GM12878 (cell line): ENCODE results near the gene ANKRD65. TPM values are rescaled to one million over a fixed set of nuclear protein-coding genes. Genes with fewer than 3 reads are reported as not detected.

ENCODE experiments used
- ATAC-seq: fragments of 200-7000 bp; cut with Tn5 transposase; 3 replicates; pipeline ENCODE4 v1.9.1; 2020; ENCODE audit warnings: mild to moderate bottlenecking, moderate library complexity
- BruUV-seq: library from RNA; stranded (reverse); fragments of 400-500 nt; replicated peaks from 2 replicates; lab custom pipeline; 2021; lab: Mats Ljungman, UMichigan
- CTCF ChIA-PET: fragments of 300-600 bp; sonication (Branson Sonifier 250); formaldehyde crosslinking; extraction: SDS; loops from one replicate; lab custom pipeline; 2021; ENCODE audit warnings: inconsistent platforms; lab: Yijun Ruan, JAX
- POLR2A ChIA-PET: fragments of 350-600 bp; formaldehyde crosslinking; extraction: SDS; loops from one replicate; lab custom pipeline; 2021; ENCODE audit warnings: inconsistent platforms; lab: Charles Lee
- RAD21 ChIA-PET: fragments of 300-600 bp; sonication (Branson Sonifier 250); formaldehyde crosslinking; loops from one replicate; lab custom pipeline; 2023; ENCODE audit warnings: antibody characterized with exemption; ENCODE audit not compliant: unreplicated experiment; lab: Charles Lee
- SMC1A ChIA-PET: fragments of 300-600 bp; sonication (Branson Sonifier 250); formaldehyde crosslinking; loops from one replicate; lab custom pipeline; 2023; ENCODE audit not compliant: unreplicated experiment, uncharacterized antibody; lab: Charles Lee
- DNase-seq: peaks from one replicate; pipeline ENCODE4 v3.0.0-alpha.2; 2011; ENCODE audit warnings: low read depth, low spot score
- FAIRE-seq: peaks from 3 replicates; lab custom pipeline; 2011; peaks lifted over from hg19 to GRCh38; lab: Jason Lieb, UNC
- H2AFZ ChIP-seq: 2 replicates; pipeline ENCODE4 v1.6.0; 2011; ENCODE audit warnings: low read depth, low read length, control low read depth; ENCODE audit not compliant: control insufficient read depth
- H3K27ac ChIP-seq: 2 replicates; pipeline ENCODE4 v1.5.1; 2011; ENCODE audit warnings: control low read depth; ENCODE audit not compliant: control insufficient read depth, insufficient read depth
- H3K27me3 ChIP-seq, 2 experiments: replicated peaks in 1 of 2; 2 replicates each; pipeline versions ENCODE4 v1.6.0 to v1.6.1; 2011; ENCODE audit warnings: low read length in 1 of 2; ENCODE audit not compliant: control insufficient read depth in 2 of 2, insufficient read depth in 2 of 2
- H3K36me3 ChIP-seq, 2 experiments: 2 replicates each; pipeline ENCODE4 v1.5.1; 2011; ENCODE audit warnings: low read length in 1 of 2; ENCODE audit not compliant: control insufficient read depth in 2 of 2, insufficient read depth in 2 of 2
- H3K4me1 ChIP-seq: 2 replicates; pipeline ENCODE4 v1.6.1; 2011; ENCODE audit warnings: mild to moderate bottlenecking, low read length, moderate library complexity, mixed read lengths; ENCODE audit not compliant: control insufficient read depth, insufficient read depth
- H3K4me2 ChIP-seq: 2 replicates; pipeline ENCODE4 v1.6.0; 2011; ENCODE audit warnings: control low read depth; ENCODE audit not compliant: control insufficient read depth, insufficient read depth
- H3K4me3 ChIP-seq: fragments of 200-600 bp; sonication (generic); 2 replicates; pipeline ENCODE4 v1.5.1; 2016
- H3K79me2 ChIP-seq: 2 replicates; pipeline ENCODE4 v1.6.0; 2011; ENCODE audit warnings: low read length; ENCODE audit not compliant: control insufficient read depth, insufficient read depth
- H3K9ac ChIP-seq: 2 replicates; pipeline ENCODE4 v1.8.0; 2011; ENCODE audit warnings: low read length, control low read depth, mixed read lengths; ENCODE audit not compliant: control insufficient read depth, insufficient read depth
- H3K9me3 ChIP-seq: replicated peaks from 3 replicates; pipeline ENCODE4 v1.5.1; 2011; ENCODE audit warnings: mild to moderate bottlenecking, low read length; ENCODE audit not compliant: control insufficient read depth, insufficient read depth
- H4K20me1 ChIP-seq: 2 replicates; pipeline ENCODE4 v1.6.0; 2011; ENCODE audit not compliant: control insufficient read depth, insufficient read depth
- CUX1 ChIP-seq: IDR thresholded peaks from 2 replicates; pipeline ENCODE4 v1.6.1; 2012; ENCODE audit warnings: improper control_type of control experiment, low read depth, low read length; ENCODE audit not compliant: insufficient replicate concordance
- IKZF1 ChIP-seq: fragments of 450-650 bp; conservative IDR thresholded peaks from 2 replicates; pipeline ENCODE4 v1.6.1; 2017; ENCODE audit warnings: antibody characterized with exemption, mild to moderate bottlenecking
- NBN ChIP-seq: fragments of 450-650 bp; IDR thresholded peaks from 2 replicates; pipeline ENCODE4 v1.6.1; 2016
- NFIC ChIP-seq: IDR thresholded peaks from 2 replicates; pipeline ENCODE4 v1.6.1; 2012; ENCODE audit warnings: low read depth, mild to moderate bottlenecking, inconsistent platforms, low read length, moderate library complexity
- RB1 ChIP-seq: fragments of 450-650 bp; formaldehyde crosslinking; IDR thresholded peaks from 2 replicates; pipeline ENCODE4 v1.6.1; 2017; ENCODE audit warnings: mild to moderate bottlenecking, borderline replicate concordance
- RBBP5 ChIP-seq: fragments of 200-600 bp; sonication (generic); conservative IDR thresholded peaks from 2 replicates; pipeline ENCODE4 v1.6.1; 2016
- SIN3A ChIP-seq: IDR thresholded peaks from 2 replicates; pipeline ENCODE4 v1.6.1; 2012; ENCODE audit warnings: low read depth, low read length, improper control_type of control experiment
- WGBS: methylation state at CpG from one replicate; pipeline ENCODE4 v1.1.6; 2016; ENCODE audit warnings: low lambda C conversion rate; ENCODE audit not compliant: insufficient replicate concordance, insufficient coverage; ENCODE audit errors: missing lambda C conversion rate; 5-methylcytosine and 5-hydroxymethylcytosine counted together
- in situ Hi-C: fragments of 300-500 bp; cut with MboI; formaldehyde crosslinking; loops from 9 replicates; pipeline ENCODE4 v1.14.3; 2018; ENCODE audit warnings: mixed read lengths
- intact Hi-C: fragments of 100-400 bp; cut with micrococcal nuclease; formaldehyde crosslinking; loops from one replicate; pipeline ENCODE4 v1.14.2; 2022; ENCODE audit not compliant: unreplicated experiment
- polyA plus RNA-seq, 11 experiments: library from polyadenylated mRNA; depleted of rRNA in 4 of 11; unstranded in 6 of 11; stranded (reverse) in 5 of 11; fragments of >200 nt; fragmentation: Nextera tagmentation in 4 of 11; fragmentation: Illumina TruSeq in 1 of 11; extraction: Ambion mirVana in 4 of 11; extraction: Trizol in 1 of 11; gene quantifications; 1 replicate in 1 of 11; 2 replicates in 10 of 11; pipeline versions ENCODE4 v1.2.1 to v1.2.3, GENCODE V29; 2011 to 2016; ENCODE audit warnings: inconsistent platforms in 2 of 11, missing spikeins in 2 of 11, low read depth in 1 of 11
- total RNA-seq, 4 experiments: library from RNA; depleted of rRNA in 3 of 4; stranded (reverse); fragments of >200 nt in 3 of 4; fragmentation: Illumina TruSeq in 1 of 4; extraction: Trizol in 1 of 4; gene quantifications; 2 replicates each; pipeline versions ENCODE4 v1.2.1 to v1.2.3, GENCODE V29; 2013 to 2021
- TF ChIP-seq, protein P1 (sequence below): fragments of 450-650 bp; IDR thresholded peaks from 2 replicates; pipeline ENCODE4 v1.6.1; 2018; ENCODE audit warnings: borderline replicate concordance, mild to moderate bottlenecking; ENCODE audit not compliant: partially characterized antibody
- TF ChIP-seq, protein P2 (sequence below): fragments of 450-650 bp; formaldehyde crosslinking; IDR thresholded peaks from 2 replicates; pipeline ENCODE4 v1.4.0; 2022; ENCODE audit warnings: mild to moderate bottlenecking, moderate library complexity

Gene ANKRD65
- total and polyA plus RNA-seq, 10 of the 15 experiments (the other 5 are each of a cell fraction or from before 2014, with no cell fraction given): 0.05 to 2.8 (median 0.37) TPM

DNA sequence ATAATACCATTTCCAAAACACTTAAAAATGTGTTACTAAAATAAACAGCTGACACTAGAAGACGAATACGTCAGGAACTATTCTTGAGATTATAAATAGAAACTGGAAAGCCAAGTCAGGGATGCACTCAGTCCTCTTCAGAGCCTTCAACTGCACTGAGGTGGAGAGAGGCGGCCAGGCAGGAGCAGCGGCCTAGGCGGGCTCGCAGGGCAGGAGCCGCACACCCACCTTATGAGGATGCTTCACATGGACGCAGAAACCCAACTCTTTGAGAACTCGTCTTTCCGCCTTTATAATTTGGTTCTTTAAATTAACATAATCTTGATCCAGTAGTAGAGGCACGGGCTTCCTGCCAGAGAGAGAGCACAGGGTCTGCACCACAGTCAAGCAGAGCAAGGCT lies 25.9 kb downstream of the ANKRD65 start:
- H3K27ac ChIP-seq: no peak overlapping the region
- H3K9me3 ChIP-seq: no peaks in the 10 kb centered on the region
- peaks cover 10% of the 10 kb centered on the region for H3K4me1 ChIP-seq
- ChIA-PET RAD21 (interaction anchor here (0.9 kb wide), 1 partner anchor 284 kb away, joined by 3 read pairs; no protein-coding TSS in a partner anchor), POLR2A (no interaction called here), SMC1A (no interaction called here), CTCF (no interaction called here)
- DNase-seq (no peak), ATAC-seq (no peak), FAIRE-seq (no peak)
- peaks cover 28 to 42% of the 10 kb centered on the region in 2 experiments for H3K36me3 ChIP-seq
- no peak overlapping the region for H3K4me2 ChIP-seq
- H3K4me3 ChIP-seq: no peak overlapping the region
- in situ Hi-C loops: no loop called here
- no peaks in the 10 kb centered on the region; the same call in 1 of the 2 replicates for H4K20me1 ChIP-seq
- 95% methylated on average over 11 of the region's 11 CpGs for WGBS
- H2AFZ ChIP-seq: no peak overlapping the region
- TF ChIP-seq IKZF1 (no peak), NFIC (no peak), RB1 (no peak), NBN (no peak), RBBP5 (no peak), CUX1 (no peak), SIN3A (no peak)
- TF ChIP-seq, protein P1, sequence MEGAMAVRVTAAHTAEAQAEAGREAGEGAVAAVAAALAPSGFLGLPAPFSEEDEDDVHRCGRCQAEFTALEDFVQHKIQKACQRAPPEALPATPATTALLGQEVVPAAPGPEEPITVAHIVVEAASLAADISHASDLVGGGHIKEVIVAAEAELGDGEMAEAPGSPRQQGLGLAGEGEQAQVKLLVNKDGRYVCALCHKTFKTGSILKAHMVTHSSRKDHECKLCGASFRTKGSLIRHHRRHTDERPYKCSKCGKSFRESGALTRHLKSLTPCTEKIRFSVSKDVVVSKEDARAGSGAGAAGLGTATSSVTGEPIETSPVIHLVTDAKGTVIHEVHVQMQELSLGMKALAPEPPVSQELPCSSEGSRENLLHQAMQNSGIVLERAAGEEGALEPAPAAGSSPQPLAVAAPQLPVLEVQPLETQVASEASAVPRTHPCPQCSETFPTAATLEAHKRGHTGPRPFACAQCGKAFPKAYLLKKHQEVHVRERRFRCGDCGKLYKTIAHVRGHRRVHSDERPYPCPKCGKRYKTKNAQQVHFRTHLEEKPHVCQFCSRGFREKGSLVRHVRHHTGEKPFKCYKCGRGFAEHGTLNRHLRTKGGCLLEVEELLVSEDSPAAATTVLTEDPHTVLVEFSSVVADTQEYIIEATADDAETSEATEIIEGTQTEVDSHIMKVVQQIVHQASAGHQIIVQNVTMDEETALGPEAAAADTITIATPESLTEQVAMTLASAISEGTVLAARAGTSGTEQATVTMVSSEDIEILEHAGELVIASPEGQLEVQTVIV: no peak
- TF ChIP-seq, protein P2, sequence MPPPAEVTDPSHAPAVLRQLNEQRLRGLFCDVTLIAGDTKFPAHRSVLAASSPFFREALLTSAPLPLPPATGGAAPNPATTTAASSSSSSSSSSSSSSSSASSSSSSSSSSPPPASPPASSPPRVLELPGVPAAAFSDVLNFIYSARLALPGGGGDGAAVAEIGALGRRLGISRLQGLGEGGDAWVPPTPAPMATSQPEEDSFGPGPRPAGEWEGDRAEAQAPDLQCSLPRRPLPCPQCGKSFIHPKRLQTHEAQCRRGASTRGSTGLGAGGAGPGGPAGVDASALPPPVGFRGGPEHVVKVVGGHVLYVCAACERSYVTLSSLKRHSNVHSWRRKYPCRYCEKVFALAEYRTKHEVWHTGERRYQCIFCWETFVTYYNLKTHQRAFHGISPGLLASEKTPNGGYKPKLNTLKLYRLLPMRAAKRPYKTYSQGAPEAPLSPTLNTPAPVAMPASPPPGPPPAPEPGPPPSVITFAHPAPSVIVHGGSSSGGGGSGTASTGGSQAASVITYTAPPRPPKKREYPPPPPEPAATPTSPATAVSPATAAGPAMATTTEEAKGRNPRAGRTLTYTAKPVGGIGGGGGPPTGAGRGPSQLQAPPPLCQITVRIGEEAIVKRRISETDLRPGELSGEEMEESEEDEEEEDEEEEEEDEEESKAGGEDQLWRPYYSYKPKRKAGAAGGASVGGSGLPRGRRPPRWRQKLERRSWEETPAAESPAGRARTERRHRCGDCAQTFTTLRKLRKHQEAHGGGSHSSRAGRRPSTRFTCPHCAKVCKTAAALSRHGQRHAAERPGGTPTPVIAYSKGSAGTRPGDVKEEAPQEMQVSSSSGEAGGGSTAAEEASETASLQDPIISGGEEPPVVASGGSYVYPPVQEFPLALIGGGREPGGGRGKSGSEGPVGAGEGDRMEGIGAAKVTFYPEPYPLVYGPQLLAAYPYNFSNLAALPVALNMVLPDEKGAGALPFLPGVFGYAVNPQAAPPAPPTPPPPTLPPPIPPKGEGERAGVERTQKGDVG (CRISPR knock-in tag): no peak
- no TSS peak for BruUV-seq
- intact Hi-C loops: no loop called here
- H3K79me2 ChIP-seq: peaks cover 35% of the 10 kb centered on the region
- no peak overlapping the region for H3K9ac ChIP-seq
- no peaks in the 10 kb centered on the region for H3K27me3 ChIP-seq
